RCC 7860 (cell line): ENCODE measurements around the gene YES1.
"Not testable (repeated sequence)": the region's sequence is repeated elsewhere in the genome, so short reads cannot be mapped to it uniquely, and the experiment has no call there.

ENCODE experiments used
- DNase-seq: peaks from one replicate; pipeline ENCODE4 v3.0.0-alpha.2; 2015; ENCODE audit warnings: low spot score
- FAIRE-seq: peaks from 2 replicates; lab custom pipeline; 2012; peaks lifted over from hg19 to GRCh38; lab: Jason Lieb, UNC

The YES1 gene

DNA sequence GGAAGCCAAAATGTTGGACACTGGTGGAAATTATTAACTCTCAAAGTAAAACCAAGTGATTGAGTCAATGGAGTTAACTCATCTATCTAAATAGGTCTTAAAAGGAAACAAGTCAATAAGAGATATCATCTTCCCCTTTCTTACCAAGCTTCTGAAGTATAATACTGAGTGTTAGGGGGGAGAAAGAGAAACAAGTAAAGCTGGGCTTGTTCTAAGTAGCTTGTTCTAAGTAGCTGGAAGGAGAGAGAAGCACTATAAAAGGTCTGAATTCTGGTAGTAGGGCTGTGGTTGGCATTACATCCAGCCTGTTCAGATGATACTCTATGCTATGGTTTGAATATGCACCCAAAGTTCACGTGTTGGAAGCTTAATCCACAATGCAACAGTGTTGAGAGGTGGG is 26.8 kb downstream of the YES1 start:
- no peak for FAIRE-seq

DNA sequence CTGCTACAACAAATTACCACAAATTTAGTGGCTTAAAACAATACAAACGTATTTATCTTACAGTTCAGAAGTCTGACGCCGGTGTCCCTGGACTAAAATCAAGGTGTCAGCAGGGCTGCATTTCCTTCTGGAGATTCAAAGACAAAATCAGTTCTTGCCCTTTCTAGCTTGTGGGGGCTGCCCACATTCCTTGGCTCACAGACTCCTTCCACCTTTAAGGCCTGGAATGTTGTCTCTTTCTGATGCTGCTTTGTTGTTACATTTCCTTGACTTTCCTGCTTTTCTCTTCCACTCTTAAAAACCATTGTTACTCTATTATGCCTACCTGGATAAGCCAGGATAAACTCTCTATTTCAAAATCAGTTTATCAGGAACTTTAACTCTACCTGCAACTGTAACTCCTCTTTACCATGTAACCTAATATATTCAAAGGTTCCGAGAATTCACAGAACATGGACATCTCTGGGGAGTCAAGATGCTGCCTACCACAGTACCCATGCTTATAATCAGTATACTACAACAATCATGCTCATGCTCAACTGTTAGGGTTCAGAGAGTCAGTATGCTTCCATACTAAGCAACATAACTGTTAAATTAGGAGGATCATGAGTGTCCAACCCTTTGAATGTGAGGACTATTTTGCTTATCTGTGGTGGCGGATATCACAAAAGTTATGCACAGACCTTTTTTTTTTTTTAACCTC is 27.4 kb downstream of the YES1 start:
- FAIRE-seq (no peak), DNase-seq (no peak)

More for the DNA sequence above, 26.8 kb downstream of the YES1 start:
- DNase-seq = no peak

DNA sequence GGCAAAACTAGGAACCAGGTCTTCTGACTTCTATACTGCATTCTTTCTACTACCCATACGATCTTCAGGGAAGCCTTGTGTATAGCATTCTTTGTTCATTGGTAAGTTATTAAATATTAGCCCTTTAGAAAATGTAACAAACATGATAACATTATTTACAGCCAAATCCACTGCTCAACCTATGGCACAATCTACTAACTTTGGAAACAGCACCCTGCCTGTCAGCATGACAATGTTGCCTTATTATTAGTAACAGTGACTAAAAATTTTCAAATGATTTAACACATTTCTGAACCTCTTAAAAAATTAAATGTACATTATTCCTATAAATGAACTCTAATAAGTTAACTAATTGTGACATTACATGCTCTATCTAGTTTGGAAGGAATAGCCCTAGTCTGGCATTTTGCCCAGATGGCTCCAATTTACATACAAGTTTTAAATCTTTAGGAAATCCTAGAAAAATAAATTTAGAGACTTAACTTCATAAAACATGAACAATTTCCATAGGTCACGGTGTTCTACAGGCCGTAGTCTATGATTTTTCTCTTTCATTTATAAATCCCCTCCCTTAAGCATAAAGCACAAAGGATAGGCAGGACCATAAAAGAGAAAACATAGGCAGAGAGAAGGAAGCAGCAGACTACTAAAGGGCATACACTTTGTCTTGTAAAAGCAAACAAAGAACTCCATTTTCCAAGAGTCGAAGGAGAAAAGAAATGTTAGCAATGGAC is 33.7 kb downstream of the YES1 start:
- DNase-seq = no peak
- no peak for FAIRE-seq

DNA sequence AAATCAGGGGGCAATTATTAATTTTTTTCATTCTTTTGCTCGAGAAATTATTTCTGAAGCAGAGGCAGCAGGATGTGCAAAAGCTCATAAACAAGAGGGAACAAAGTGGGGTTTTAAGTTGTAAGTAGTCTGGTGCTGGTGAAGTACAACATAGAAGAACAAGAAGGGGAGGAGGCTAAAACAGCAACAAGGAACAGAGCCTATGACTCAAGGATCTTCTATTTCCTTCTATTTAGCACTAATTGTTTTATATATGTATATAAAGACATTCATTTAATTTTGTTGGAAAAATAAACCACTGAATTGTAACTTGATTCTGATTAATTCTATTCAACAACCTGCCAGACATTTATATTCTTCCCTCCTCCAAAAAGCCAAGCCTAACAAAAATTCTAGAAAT is 35.0 kb downstream of the YES1 start:
- DNase-seq = no peak
- FAIRE-seq = no peak

DNA sequence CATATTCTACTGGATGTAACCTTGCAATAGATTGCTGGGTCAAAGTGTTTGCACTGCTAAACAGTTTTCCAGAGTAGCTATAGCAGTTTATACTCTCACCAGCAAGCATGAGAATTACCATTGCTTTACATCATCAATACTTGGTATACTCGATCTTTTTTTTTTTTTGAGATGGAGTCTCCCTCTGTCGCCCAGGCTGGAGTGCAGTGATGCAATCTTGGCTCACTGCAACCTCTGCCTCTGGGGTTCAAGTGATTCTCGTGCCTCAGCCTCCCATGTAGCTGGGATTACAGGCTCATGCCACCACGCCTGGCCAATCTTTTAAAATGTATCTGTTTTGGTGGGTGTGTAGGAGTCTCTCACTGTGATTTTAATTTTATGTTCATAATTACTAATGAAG is 36.0 kb downstream of the YES1 start:
- FAIRE-seq, DNase-seq: not testable (repeated sequence)

DNA sequence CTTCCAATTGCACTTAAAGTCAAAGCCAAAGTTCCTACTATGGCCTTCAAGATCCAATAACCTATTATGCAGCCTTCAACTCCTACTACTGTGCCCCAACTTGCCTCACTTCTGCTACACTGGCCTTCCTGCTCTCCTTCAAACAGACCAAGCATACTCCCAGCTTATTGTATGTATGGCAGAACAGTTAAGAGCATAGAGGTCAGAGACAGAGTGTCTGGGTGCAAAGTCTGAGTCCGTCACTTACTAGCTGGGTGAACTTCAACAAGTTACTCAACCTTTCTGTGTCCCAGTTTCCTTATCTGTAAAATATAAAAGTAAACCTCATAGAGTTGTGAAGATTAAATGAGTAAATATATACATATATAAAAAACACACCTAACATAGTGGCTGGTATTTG is 37.2 kb downstream of the YES1 start:
- FAIRE-seq = no peak
- DNase-seq = no peak

DNA sequence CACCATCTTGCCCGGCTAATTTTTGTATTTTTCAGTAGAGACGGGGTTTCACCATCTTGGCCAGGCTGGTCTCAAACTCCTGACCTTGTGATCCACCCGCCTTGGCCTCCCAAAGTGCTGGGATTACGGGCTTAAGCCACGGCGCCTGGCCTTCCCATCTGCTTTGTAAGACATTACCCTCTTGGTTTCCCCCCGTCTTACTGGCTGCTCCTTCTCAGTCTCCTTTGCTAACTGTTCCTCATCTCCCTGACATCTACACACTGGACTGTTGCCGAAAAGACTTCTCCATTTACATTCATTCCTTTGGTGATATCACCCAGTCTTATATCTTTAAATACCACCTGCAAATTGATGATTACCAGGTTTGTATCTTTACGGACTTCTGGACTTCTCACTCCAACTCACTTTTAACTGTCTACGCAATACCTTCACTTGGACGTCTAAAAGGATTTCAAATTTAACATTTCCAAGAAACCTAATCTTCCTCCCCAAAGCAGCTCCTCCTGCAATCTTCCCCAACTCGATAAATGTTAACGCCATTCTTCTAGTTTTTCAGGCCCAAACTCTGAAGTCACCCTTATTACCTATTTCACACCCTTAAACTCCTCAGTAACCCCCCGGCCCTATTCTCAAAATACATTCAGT is 37.9 kb downstream of the YES1 start:
- no peak for FAIRE-seq
- DNase-seq = no peak

DNA sequence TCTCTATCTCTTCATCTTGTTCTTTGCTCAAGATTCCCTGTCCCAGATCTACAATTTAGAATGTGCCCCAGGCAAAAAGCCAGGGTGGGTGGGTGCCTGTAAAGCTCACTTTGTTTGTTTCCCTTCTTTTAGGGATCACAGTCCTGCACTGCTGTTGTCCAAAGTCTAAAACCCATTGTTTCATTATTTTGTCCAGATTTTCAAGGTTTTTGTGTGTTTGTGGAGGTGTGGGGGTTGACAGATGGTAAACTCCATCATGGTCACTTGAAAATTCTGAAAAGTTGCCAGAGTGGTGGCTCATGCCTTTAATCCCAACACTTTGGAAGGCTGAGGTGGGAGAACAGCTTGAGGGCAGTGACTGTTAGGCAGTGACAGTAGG is 41.5 kb downstream of the YES1 start:
- DNase-seq = no peak
- no peak for FAIRE-seq

DNA sequence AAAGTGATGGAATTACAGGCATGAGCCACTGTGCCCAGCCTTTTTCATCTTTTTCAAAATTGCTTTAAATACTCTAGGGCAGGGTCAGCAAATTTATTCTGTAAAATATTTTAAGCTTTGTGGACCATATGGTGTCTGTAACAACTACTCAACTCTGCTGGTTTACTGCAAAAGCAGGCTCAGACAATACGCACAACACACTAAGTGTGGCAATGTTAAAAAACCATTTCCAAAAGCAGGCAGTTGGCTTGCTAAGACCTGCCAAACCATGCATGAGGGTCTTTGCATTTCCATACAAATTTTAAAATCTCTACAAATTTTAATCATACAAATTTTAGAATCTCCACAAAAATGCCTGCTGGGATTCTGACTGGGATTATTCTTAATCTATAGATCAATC is 44.1 kb downstream of the YES1 start:
- DNase-seq (no peak), FAIRE-seq (no peak)

DNA sequence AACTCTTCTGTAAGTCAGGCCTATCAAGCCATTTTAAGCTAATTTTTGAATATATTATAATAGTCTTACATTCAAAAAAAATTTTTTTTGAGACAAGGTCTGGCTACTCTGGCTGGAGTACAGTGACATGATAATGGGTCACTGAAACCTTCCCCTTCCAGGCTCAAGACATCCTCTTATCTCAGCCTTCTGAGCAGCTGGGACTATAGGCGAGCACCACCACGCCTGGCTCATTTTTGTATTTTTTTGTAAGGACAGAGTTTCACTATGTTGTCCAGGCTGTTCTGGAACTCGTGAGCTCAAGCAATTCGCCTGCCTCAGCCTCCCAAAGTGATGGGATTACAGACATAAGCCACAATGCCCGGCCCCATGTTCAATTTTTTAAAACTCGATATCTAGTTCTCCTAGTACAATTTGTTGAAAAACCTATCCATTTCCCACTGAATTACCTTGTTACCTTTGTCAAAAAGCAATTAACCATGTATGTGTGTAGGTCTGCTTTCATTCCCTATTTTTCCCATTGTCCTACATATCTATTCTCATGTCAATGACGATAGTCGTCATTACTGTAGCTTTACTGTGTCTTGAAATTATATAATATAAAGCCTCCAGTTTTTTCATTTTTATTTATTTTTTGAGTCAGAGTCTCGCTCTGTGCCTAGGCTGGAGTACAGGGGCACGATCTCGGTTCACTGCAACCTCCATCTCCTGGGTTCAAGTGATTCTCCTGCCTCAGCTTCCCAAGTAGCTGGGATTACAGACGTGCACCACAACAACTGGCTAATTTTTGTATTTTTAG is 44.8 kb downstream of the YES1 start:
- no peak for FAIRE-seq

DNA sequence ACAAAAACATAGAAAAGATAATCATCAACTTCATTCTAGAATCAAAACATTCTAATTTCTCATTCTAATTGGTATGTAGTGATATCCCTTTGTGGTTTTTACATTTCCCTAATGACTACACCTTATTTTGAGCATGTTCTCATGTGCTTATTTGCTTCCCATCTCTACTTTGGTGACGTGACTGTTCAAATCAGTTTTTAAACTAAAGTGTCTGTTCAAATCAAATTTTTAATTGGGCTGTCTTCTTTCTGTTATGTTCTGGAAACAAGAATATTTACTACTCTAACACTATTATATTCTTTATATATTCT is 45.5 kb downstream of the YES1 start:
- FAIRE-seq (no peak), DNase-seq (no peak)

More for the DNA sequence above, 44.8 kb downstream of the YES1 start:
- DNase-seq = no peak

DNA sequence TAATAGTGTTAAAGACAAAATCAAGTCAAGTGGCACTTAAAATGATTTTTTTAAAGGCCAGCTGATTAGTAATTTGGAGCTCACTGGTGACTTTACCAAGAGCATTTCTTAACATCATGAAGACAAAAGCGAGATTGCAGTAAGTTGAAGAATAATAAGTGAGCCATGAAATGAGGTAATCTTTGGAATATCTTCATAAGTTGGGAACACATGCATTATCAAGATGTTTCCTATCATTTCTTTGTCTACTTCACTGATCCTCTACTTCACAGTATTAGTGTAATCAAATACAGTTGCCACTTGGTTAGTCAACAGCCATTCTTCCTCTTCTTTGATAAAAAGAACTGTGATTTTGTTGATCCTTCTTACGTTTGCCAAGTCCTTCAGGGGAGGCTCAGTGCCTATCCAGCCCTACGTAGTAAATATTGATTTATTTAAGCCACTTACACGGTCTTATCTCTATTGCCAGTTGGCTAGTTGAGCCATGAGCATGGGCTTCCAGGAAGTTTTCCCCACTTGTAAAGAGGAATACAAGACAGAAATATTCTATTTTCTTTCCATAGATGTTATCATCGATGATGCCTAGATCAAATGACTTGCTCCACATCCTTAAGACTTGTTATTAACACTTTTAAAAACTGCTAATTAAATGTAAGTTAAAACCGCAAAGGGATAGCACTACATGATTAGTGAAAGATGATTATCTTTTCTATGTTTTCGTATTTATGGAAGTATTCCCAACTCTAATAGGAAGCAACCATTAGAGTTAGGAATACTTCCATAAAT is 46.1 kb downstream of the YES1 start:
- no peak for FAIRE-seq
- no peak for DNase-seq

DNA sequence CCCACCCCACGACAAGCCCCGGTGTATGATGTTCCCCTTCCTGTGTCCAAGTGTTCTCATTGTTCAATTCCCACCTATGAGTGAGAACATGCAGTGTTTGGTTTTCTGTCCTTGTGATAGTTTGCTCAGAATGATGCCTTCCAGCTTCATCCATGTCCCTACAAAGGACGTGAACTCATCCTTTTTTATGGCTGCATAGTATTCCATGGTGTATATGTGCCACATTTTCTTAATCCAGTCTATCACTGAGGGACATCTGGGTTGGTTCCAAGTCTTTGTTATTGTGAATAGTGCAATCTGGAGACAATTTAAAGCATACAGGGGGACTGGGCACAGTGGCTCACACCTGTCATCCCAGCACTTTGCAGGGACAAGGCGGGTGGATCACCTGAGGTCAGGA is 52.2 kb downstream of the YES1 start:
- not testable (repeated sequence) for FAIRE-seq

DNA sequence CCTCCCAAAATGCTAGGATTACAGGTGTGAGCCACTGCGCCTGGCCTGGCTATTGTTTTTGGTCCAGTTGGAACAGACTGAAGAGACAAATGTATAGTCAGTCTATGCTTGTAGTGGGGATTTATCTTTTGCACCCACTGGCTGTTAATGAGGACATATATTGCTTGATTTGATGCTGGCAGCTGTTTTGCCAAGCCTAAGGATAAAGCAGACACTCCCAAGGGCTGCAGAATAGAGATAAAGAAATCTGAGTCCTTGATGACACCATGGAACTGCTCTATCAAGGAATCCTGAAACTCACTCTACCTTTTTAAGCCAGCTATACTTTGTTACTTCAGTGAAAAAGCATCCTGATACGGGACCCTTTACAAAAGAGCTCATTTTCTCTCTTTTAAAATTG is 56.5 kb downstream of the YES1 start:
- no peak for FAIRE-seq
- DNase-seq = no peak

More for the DNA sequence above, 52.2 kb downstream of the YES1 start:
- not testable (repeated sequence) for DNase-seq

DNA sequence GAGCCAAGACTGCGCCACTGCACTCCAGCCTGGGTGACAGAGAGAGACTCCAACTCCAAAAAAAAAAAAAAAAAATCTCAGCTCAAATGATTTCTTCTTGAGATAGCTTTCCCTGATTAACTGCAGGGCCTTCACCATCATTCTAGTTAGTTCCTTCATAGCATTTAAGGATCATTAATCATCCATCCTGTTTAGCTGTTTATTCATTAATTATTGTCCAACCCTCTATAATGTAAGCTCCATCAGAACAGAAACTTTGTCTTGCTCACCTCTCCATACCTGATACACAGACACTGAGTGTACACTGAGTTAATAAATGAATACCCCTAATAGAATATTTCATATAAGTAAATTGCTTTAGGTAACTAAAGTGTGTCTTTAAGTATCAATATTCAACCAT is 57.4 kb downstream of the YES1 start:
- FAIRE-seq = no peak
- DNase-seq = no peak

DNA sequence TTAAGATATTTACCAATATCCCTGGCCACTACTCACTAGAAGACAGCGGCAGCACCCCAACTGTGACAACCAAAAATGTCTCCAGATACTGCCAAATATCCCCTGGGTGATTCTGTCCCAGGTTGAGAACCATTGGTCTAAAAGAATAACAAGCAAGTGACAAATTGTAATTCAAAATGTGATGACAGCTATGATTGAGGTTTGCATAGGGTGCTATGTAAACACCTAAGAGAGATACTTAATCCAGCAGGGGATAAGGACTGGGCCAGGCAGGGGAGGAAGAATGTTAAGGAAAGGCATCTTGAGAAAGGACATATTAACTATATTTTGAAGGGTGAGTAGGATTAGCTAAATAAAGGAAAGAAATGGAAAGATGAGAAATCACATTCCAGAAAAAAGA is 61.6 kb downstream of the YES1 start:
- no peak for DNase-seq

DNA sequence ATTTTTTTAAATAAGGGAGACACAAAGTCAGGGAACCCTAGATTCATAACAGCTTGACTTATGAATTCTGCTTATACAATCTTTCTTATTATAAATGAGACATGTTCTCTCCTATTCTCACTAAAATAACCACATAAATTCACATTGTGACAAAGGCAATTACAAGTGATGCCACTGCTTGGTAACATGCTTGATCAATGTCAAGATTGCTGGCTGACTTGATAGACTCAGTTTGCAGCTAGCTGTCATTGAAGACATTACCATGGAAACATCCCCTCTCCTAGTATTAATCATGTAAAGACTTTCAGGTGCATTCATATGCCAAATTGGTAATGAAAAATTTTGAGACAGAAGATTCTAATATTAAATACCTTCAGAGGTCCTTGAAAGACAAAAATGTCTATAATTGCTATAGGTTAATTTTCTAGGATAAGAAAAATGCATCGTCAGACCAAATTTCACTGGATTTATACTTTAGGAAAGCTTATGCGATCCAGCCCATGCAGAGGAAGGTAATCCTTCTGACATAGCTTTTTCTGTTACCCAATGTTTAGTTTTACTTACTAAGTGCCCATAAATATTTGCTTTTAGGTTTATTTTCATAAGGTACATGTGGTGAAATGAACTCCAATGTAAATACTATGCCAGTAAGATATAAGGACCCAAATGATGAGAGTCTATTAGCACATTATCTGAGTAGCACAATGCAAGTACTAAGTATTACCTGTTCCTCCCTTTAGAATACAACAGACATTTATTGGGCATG is 67.0 kb downstream of the YES1 start:
- DNase-seq (no peak), FAIRE-seq (no peak)

More for the DNA sequence above, 61.6 kb downstream of the YES1 start:
- no peak for FAIRE-seq

DNA sequence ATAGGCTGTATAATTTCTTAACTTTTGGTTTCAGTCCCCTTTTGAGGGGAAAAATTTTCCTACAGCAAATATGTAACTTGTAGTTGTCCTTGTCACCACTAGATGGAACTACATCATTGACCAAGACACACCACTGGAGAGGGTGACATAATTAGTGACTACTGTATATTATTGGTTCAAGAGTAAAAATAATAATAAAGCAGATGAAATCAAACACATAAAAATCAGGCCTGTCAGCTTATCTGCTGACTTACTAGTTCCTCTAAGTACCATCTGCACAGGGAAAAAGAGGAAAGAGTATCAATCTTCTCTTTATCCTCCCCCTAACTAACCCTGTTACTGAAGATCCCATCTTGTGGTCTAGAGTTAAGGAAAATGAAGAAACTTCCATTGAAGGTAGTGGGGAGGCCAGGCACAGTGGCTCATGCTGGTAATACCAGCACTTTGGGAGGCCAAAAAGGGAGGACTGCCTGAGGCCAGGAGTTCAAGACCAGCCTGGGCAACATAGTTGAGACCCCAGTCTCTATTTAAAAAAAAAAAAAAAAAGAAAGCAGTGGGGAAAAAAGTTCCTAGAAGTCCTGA is 70.0 kb downstream of the YES1 start:
- FAIRE-seq (peak; percentile 75), DNase-seq (peak; percentile 38)

DNA sequence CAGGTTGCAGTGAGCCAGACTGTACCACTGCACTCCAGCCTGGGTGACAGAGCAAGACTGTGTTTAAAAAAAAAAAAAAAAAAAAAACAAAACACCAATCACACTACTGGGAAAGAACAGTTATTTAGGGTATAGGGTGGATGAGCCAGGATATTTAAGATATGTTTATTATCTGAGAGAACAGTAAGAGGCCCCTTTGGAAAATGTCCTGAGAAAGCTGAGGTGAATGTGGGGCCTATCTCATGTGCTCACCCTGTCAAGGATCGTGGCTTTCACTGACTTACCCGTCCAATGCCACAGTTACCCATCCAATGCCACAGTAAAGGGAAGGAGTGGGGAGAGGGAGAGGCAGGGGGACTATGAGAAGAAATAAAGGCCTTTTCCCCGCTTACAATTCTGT is 79.7 kb downstream of the YES1 start:
- no peak for FAIRE-seq
- DNase-seq = no peak
